ENCODE results near the gene UNC79.

DNA sequence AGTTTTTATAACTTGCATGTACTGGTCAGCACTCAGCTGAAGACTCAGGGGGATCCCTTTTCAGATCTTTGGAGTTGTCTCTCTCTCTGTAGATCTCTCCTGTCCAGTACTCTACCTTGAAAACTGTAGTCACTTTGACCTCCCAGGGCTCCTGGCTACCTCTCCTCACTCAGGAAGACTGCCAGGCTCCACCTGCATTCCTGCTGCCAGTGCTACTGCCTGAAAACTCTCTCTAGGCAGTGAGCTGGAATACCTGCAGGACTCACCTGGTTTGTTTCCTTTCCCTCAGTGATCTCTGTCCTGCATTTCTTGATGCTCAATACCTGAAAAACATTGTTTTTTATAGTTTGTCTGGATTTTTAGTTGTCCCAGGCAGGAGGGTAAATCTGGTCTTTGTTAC lies 270.2 kb downstream of the UNC79 start:
- TF ChIP-seq POLR2A (IDR thresholded peaks at IDR 0.05; ENCODE audit: low read depth, low read length), result no peak
- TF ChIP-seq, protein P1, sequence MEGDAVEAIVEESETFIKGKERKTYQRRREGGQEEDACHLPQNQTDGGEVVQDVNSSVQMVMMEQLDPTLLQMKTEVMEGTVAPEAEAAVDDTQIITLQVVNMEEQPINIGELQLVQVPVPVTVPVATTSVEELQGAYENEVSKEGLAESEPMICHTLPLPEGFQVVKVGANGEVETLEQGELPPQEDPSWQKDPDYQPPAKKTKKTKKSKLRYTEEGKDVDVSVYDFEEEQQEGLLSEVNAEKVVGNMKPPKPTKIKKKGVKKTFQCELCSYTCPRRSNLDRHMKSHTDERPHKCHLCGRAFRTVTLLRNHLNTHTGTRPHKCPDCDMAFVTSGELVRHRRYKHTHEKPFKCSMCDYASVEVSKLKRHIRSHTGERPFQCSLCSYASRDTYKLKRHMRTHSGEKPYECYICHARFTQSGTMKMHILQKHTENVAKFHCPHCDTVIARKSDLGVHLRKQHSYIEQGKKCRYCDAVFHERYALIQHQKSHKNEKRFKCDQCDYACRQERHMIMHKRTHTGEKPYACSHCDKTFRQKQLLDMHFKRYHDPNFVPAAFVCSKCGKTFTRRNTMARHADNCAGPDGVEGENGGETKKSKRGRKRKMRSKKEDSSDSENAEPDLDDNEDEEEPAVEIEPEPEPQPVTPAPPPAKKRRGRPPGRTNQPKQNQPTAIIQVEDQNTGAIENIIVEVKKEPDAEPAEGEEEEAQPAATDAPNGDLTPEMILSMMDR (IDR thresholded peaks at IDR 0.05; ENCODE audit: extremely low read depth in 1 of 2, insufficient read depth in 1 of 2, low read depth in 1 of 2, low read length in 2 of 2), result no peak
- TF ChIP-seq POLR2AphosphoS5 (IDR thresholded peaks at IDR 0.05; ENCODE audit: insufficient read depth, low read depth, low read length), result no peak
- TF ChIP-seq EZH2 (IDR thresholded peaks at IDR 0.05; ENCODE audit: borderline replicate concordance, low read depth, low read length, severe bottlenecking), result no peak

Data from endothelial cell of umbilical vein (primary cell).